Right cardiac atrium (tissue), 5 donors: Measurements from ENCODE around the gene ARHGEF10L. TPM values are rescaled to one million over a fixed set of nuclear protein-coding genes. Genes with fewer than 3 reads are reported as not detected.
A peak's percentile ranks its signal among the peaks of the same experiment; 100 is the strongest.

Experiments used
- ATAC-seq, 2 donors: fragments of 200-7000 bp; cut with Tn5 transposase; one replicate each; pipeline versions ENCODE4 v1.8.0 to v1.9.1; 2020; ENCODE audit warnings: moderate library complexity in 2 of 2, mild to moderate bottlenecking in 1 of 2
- DNase-seq, 3 donors: peaks; one replicate each; pipeline ENCODE4 v3.0.0-alpha.2; 2020
- H3K27ac ChIP-seq: one replicate; pipeline ENCODE4 v1.5.1; 2013; ENCODE audit warnings: mild to moderate bottlenecking, low read length, control low read depth, moderate library complexity
- H3K27me3 ChIP-seq: one replicate; pipeline ENCODE4 v1.6.1; 2013; ENCODE audit not compliant: control insufficient read depth, insufficient read depth
- H3K4me1 ChIP-seq: one replicate; pipeline ENCODE4 v1.6.1; 2013; ENCODE audit warnings: low read length; ENCODE audit not compliant: control insufficient read depth, insufficient read depth
- H3K4me3 ChIP-seq: one replicate; pipeline ENCODE4 v1.5.1; 2013; ENCODE audit warnings: low read length, control low read depth
- H3K9me3 ChIP-seq: one replicate; pipeline ENCODE4 v1.6.1; 2013; ENCODE audit warnings: low read length; ENCODE audit not compliant: control insufficient read depth
- WGBS: extraction: QIAGEN DNeasy Blood & Tissue Kit; methylation state at CpG from one replicate; pipeline ENCODE4 v1.1.7; 2013; 5-methylcytosine and 5-hydroxymethylcytosine counted together
- intact Hi-C, 4 donors: fragments of 100-400 bp; cut with DNase I; formaldehyde crosslinking; loops; one replicate each; pipeline versions ENCODE4 v1.11.0 to v1.14.0; 2022 to 2023
- polyA plus RNA-seq: library from polyadenylated mRNA; stranded (reverse); fragments of 200-250 nt; gene quantifications from one replicate; pipeline ENCODE4 v1.2.3, GENCODE V29; 2013
- total RNA-seq, 4 donors: library from RNA; stranded (reverse); fragmentation: NEBNext Ultra II Directional; extraction: Animal tissue kit (Norgen Biotek cat#: 25700); gene quantifications; one replicate each; pipeline ENCODE4 v1.2.1, GENCODE V29; 2021
- donor health status: healthy with polysubstance abuse.
- donor health status: DM: no; HTN: yes; CAD: no.
- donor health status: DM: no; HTN: no; CAD: no.
- donor health status: DM: no; HTN: yes; CAD: no; lungs with severe emphysema.
- donor health status: DM: yes; HTN: yes; CAD: no.

ARHGEF10L gene
- total and polyA plus RNA-seq, 5 donors, result 42.6 to 56.4 (median 54.0) TPM

- H3K4me1 ChIP-seq, result peaks cover 4% of the 10 kb centered on the region
- no peak for ATAC-seq
- no peaks in the 10 kb centered on the region for H3K27me3 ChIP-seq
- H3K4me3 ChIP-seq, result no peak overlapping the region
- no peaks in the 10 kb centered on the region for H3K9me3 ChIP-seq
- 69% methylated on average over 15 of the region's 15 CpGs for WGBS
- H3K27ac ChIP-seq, result no peak overlapping the region
- DNase-seq, result peak in 1 of 3 donors; percentile 19
- intact Hi-C loops, result no loop called here
Observed at GRCh38 chr1:17550729-17551584, 11.5 kb downstream of the ARHGEF10L start.

- 43% methylated on average over 8 of the region's 8 CpGs for WGBS
- Histone ChIP-seq H3K4me3 (no peak overlapping the region), H3K27ac (no peak overlapping the region), H3K9me3 (no peaks in the 10 kb centered on the region), H3K27me3 (no peaks in the 10 kb centered on the region), H3K4me1 (peaks cover 4% of the 10 kb centered on the region)
- intact Hi-C loops, result no loop called here
- DNase-seq (peak in 1 of 3 donors; percentile 33), ATAC-seq (peak; percentile 53 to 69)
Observed at GRCh38 chr1:17551755-17552234, 12.3 kb downstream of the ARHGEF10L start.

GRCh38 chr1:17553975-17554700 is 14.6 kb downstream of the ARHGEF10L start:
- 77% methylated on average over 8 of the region's 8 CpGs for WGBS
- intact Hi-C loops, result no loop called here
- no peak overlapping the region for H3K27ac ChIP-seq
- H3K4me1 ChIP-seq, result peaks cover 4% of the 10 kb centered on the region
- H3K4me3 ChIP-seq, result no peak overlapping the region
- H3K9me3 ChIP-seq, result no peaks in the 10 kb centered on the region
- DNase-seq (peak in 1 of 3 donors; percentile 8), ATAC-seq (no peak)
- no peaks in the 10 kb centered on the region for H3K27me3 ChIP-seq

DNA sequence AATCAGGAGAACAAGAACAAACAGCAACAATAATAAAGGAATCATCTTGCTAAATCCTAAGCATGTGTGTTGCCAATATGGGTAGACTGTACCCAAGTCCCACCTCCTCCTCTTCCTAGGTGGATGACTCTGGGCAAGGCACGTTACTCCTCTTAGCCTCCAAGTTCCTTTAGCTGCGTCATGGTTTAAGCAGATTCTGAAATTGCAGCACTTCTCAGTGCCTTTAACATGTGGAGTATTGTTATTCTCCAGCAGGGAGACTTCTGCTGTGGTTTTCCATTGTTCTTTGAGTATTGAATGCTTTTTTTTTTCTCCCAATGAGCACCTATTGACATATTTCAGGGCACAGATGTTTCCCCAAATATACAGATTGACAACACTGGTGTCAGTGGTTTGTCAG is 15.5 kb downstream of the ARHGEF10L start:
- WGBS, result 77% methylated on average over 2 of the region's 2 CpGs
- peaks cover 4% of the 10 kb centered on the region for H3K4me1 ChIP-seq
- DNase-seq (no peak), ATAC-seq (no peak)
- no peaks in the 10 kb centered on the region for H3K9me3 ChIP-seq
- H3K27me3 ChIP-seq, result no peaks in the 10 kb centered on the region
- no peak overlapping the region for H3K27ac ChIP-seq
- no peak overlapping the region for H3K4me3 ChIP-seq
- intact Hi-C loops, result no loop called here

DNA sequence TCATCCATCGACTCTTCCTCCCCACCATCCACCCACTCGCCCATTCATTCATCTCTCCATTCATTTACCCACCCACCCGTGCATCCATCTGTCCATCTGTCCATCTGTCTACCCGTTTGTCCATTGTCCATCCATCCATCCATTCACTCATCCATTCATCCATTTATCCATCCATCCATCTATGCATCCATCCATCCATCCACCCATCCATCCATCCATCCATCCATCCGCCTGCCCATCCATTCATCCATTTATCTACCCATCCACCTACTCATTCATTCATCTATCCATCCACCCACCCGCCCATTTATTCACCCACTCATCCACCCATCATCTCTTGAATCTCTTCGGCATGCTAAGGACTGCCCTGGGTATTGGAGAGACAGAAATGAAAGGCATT is 18.5 kb downstream of the ARHGEF10L start:
- DNase-seq, result no peak
- Histone ChIP-seq H3K27me3 (no peaks in the 10 kb centered on the region), H3K9me3 (no peaks in the 10 kb centered on the region), H3K4me3 (no peak overlapping the region), H3K27ac (no peak overlapping the region), H3K4me1 (peaks cover 8% of the 10 kb centered on the region)
- intact Hi-C loops, result no loop called here
- no peak for ATAC-seq
- WGBS, result 94% methylated on average over 7 of the region's 7 CpGs

- DNase-seq (no peak), ATAC-seq (no peak)
- WGBS, result 86% methylated on average over 3 of the region's 3 CpGs
- no peaks in the 10 kb centered on the region for H3K27me3 ChIP-seq
- H3K4me1 ChIP-seq, result peaks cover 8% of the 10 kb centered on the region
- no peak overlapping the region for H3K27ac ChIP-seq
- intact Hi-C loops, result no loop called here
- no peak overlapping the region for H3K4me3 ChIP-seq
- no peaks in the 10 kb centered on the region for H3K9me3 ChIP-seq
Observed at GRCh38 chr1:17558541-17558940, 19.0 kb downstream of the ARHGEF10L start.

DNA sequence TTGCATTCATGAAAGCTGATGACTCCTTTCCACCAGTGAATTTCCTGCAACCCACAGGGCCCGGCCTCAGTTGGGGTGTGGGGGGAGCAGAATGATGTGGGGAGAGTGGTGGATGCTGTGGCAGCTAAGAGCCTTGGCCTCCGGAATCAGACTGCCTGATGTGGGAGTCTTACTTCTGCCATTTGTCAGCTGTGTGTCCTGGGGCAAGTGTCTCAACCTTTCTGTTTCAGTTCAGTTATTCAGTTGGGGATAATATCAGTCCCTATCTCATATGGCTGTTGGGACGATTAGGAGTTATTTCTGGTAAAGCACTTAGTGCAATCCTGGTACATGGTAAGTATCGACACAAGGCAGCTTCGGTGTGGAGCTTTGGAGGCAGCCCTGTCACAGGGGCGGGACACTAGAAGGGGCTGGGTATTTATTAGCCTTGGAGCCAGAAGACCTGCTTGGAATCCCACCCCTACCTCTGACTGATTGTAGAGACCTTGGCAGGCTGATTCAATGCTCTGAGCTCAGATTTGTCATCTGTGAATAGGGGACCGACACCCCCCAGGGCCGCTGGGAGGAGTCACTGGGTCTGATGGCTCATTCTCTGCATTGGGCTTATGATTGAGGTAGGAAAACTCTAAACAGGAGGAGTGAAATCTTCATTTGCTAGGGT is 19.6 kb downstream of the ARHGEF10L start:
- Histone ChIP-seq H3K27ac (no peak overlapping the region), H3K4me1 (peaks cover 8% of the 10 kb centered on the region), H3K9me3 (no peaks in the 10 kb centered on the region), H3K27me3 (no peaks in the 10 kb centered on the region), H3K4me3 (no peak overlapping the region)
- no peak for ATAC-seq
- intact Hi-C loops, result no loop called here
- peak in 1 of 3 donors; percentile 8 for DNase-seq
- WGBS, result 73% methylated on average over 8 of the region's 8 CpGs

DNA sequence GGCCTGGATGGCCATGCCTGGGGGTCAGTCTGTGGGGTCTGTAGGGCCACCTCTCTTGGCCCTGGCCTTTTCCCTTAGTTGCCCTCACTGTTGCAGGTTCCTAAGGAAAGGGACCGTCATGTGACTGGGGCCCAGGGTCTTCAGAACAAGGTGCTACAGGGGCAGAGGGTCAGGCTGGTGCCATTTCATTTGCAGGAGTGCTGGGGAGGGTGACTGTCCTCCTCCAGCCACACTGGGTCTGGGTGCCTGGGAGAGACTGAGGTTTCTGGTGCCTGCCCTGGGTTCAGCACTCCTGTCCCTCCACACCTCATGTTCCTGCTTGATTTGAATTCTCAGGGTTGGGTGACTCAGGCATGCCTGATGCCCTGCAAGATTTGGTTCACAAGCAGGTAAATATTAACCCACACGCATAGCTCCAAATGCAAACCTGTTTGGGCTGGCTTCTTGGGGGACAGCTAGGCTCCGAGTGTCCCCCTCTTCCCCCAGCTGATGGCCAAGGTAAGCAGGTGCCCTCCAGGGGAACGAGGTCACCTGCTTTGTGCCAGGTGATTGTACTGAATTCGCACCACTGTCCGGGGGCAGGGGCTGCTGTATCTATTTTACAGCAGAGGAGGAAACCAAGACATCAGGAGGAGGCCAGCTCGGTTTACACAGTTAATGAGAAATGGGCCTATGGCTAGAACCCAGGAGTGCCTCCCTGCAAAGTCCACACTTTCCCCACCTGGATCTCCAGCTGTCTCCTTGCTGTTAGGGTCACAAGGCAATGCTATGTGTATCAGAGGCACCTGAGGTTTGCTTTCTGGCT is 20.3 kb downstream of the ARHGEF10L start:
- Histone ChIP-seq H3K9me3 (no peaks in the 10 kb centered on the region), H3K4me1 (peaks cover 12% of the 10 kb centered on the region), H3K27me3 (no peaks in the 10 kb centered on the region), H3K27ac (peak overlapping the region; percentile 1), H3K4me3 (no peak overlapping the region)
- WGBS, result 91% methylated on average over 7 of the region's 7 CpGs
- intact Hi-C loops, result no loop called here
- peak in 1 of 3 donors; percentile 11 for DNase-seq
- no peak for ATAC-seq

- Histone ChIP-seq H3K4me3 (no peak overlapping the region), H3K4me1 (peaks cover 14% of the 10 kb centered on the region), H3K27me3 (no peaks in the 10 kb centered on the region), H3K9me3 (no peaks in the 10 kb centered on the region), H3K27ac (peak overlapping the region; percentile 72)
- intact Hi-C loops, result no loop called here
- DNase-seq (peak in 1 of 3 donors; percentile 57), ATAC-seq (peak; percentile 19 to 20)
- WGBS, result 65% methylated on average over 8 of the region's 8 CpGs
Observed at GRCh38 chr1:17561247-17561548, 21.7 kb downstream of the ARHGEF10L start.

- ATAC-seq (peak; percentile 57), DNase-seq (peak; percentile 56 to 73 (median 65))
- H3K4me3 ChIP-seq, result no peak overlapping the region
- peaks cover 16% of the 10 kb centered on the region for H3K4me1 ChIP-seq
- 42% methylated on average over 9 of the region's 9 CpGs for WGBS
- peak overlapping the region; percentile 72 for H3K27ac ChIP-seq
- H3K9me3 ChIP-seq, result no peaks in the 10 kb centered on the region
- no peaks in the 10 kb centered on the region for H3K27me3 ChIP-seq
- intact Hi-C loops, result no loop called here
Observed at GRCh38 chr1:17561561-17561985, 22.1 kb downstream of the ARHGEF10L start.
